Endothelial cell of umbilical vein (primary cell): ENCODE measurements around the gene ZNF334.

Experiments
- CTCF ChIP-seq, 2 donors: IDR thresholded peaks; 1 replicate in 1 of 2; 2 replicates in 1 of 2; pipeline ENCODE4 v1.5.1; 2011; ENCODE audit warnings: low read length in 2 of 2, mild to moderate bottlenecking in 2 of 2, moderate library complexity in 2 of 2, control low read depth in 1 of 2, inconsistent platforms in 1 of 2, low read depth in 1 of 2; ENCODE audit not compliant: insufficient read depth in 1 of 2; ENCODE audit errors: extremely low read depth in 1 of 2
- EZH2 ChIP-seq: IDR thresholded peaks from 2 replicates; pipeline ENCODE4 v1.6.1; 2012; ENCODE audit warnings: borderline replicate concordance, low read depth, mild to moderate bottlenecking, moderate library complexity, low read length, inconsistent platforms; ENCODE audit not compliant: severe bottlenecking
- MYC ChIP-seq: IDR thresholded peaks from one replicate; pipeline ENCODE4 v1.6.1; 2011; ENCODE audit warnings: mild to moderate bottlenecking, low read depth, low read length

- TF ChIP-seq MYC (no peak), CTCF (IDR thresholded peaks at IDR 0.05; ENCODE audit: extremely low read depth in 1 of 2, insufficient read depth in 1 of 2, low read depth in 1 of 2, low read length in 2 of 2) (no peak), EZH2 (no peak)
Observed at GRCh38 chr20:46549188-46549972, 36.0 kb upstream of the ZNF334 start.
